HL-60 (cell line): ENCODE measurements around the gene ID1.

Experiments
- DNase-seq, 2 experiments: peaks; one replicate each; pipeline ENCODE4 v3.0.0-alpha.2; 2010 to 2020; ENCODE audit warnings: low read depth in 1 of 2, low spot score in 1 of 2
- H3K27ac ChIP-seq: fragments of 250-450 bp; sonication (Bioruptor Pico); replicated peaks from 2 replicates; pipeline ENCODE4 v1.5.1; 2020; ENCODE audit warnings: mild to moderate bottlenecking, moderate library complexity
- H3K27me3 ChIP-seq: fragments of 250-450 bp; sonication (Bioruptor Pico); 2 replicates; pipeline ENCODE4 v1.5.1; 2021; ENCODE audit warnings: mild to moderate bottlenecking, moderate library complexity; ENCODE audit not compliant: insufficient read depth, poor library complexity, severe bottlenecking
- H3K4me3 ChIP-seq: replicated peaks from 2 replicates; pipeline ENCODE4 v1.5.1; 2011; ENCODE audit warnings: mild to moderate bottlenecking, control low read depth, low read length; ENCODE audit not compliant: insufficient read depth
- CTCF ChIP-seq: IDR thresholded peaks from one replicate; pipeline ENCODE4 v1.5.1; 2011; ENCODE audit warnings: low read length, control low read depth, inconsistent platforms; ENCODE audit not compliant: insufficient read depth
- GABPA ChIP-seq: IDR thresholded peaks from 2 replicates; pipeline ENCODE4 v1.6.1; 2012; ENCODE audit warnings: low read depth
- POLR2AphosphoS5 ChIP-seq: IDR thresholded peaks from 2 replicates; pipeline ENCODE4 v1.6.1; 2012; ENCODE audit warnings: low read depth
- REST ChIP-seq: IDR thresholded peaks from 2 replicates; pipeline ENCODE4 v1.6.1; 2012; ENCODE audit warnings: low read depth; ENCODE audit not compliant: insufficient replicate concordance
- SPI1 ChIP-seq: IDR thresholded peaks from 2 replicates; pipeline ENCODE4 v1.6.1; 2012; ENCODE audit warnings: low read depth, mild to moderate bottlenecking, borderline replicate concordance

ID1 gene

GRCh38 chr20:31632548-31633338 lies 27.7 kb downstream of the ID1 start:
- TF ChIP-seq POLR2AphosphoS5, result no peak
- no peak for TF ChIP-seq REST
- TF ChIP-seq CTCF, result no peak
- no peak for TF ChIP-seq SPI1
- no peak for TF ChIP-seq GABPA
- Histone ChIP-seq H3K4me3 (no peak overlapping the region), H3K27me3 (no peaks in the 10 kb centered on the region), H3K27ac (no peak overlapping the region)
- no peak for DNase-seq

GRCh38 chr20:31633339-31633914 lies 28.3 kb downstream of the ID1 start:
- H3K4me3 ChIP-seq, result no peak overlapping the region
- TF ChIP-seq SPI1 (no peak), GABPA (no peak), REST (no peak), CTCF (no peak), POLR2AphosphoS5 (no peak)
- DNase-seq, result no peak
- no peak overlapping the region for H3K27ac ChIP-seq
- H3K27me3 ChIP-seq, result no peaks in the 10 kb centered on the region

- DNase-seq, result no peak
- no peaks in the 10 kb centered on the region for H3K27me3 ChIP-seq
- TF ChIP-seq CTCF, result no peak
- no peak for TF ChIP-seq REST
- TF ChIP-seq GABPA, result no peak
- TF ChIP-seq SPI1, result no peak
- TF ChIP-seq POLR2AphosphoS5, result no peak
- no peak within 1 kb of the TSS for H3K27ac ChIP-seq
- H3K4me3 ChIP-seq, result no peak within 1 kb of the TSS
These were observed 32.6 kb downstream of the ID1 start, which contains the start of gene COX4I2 for GRCh38 chr20:31637660-31638059. COX4I2 (plus strand) TSS chr20:31637912; CDS start chr20:31639018, 1,106 bp downstream.
